Renal cortical epithelial cell (primary cell): ENCODE measurements around the gene CCL21. TPM values are rescaled to one million over a fixed set of nuclear protein-coding genes. Genes with fewer than 3 reads are reported as not detected.

Source experiments
- DNase-seq: peaks from one replicate; pipeline ENCODE4 v3.0.0-alpha.2; 2011; ENCODE audit warnings: low read depth
- total RNA-seq: library from RNA; depleted of rRNA; stranded (reverse); fragments of >200 nt; gene quantifications from 2 replicates; pipeline ENCODE4 v1.2.3, GENCODE V29; 2014

CCL21 gene
- total RNA-seq, 1 donor from 2014 or later, result not detected

GRCh38 chr9:34674440-34674839 lies 35.5 kb downstream of the CCL21 start:
- no peak for DNase-seq

GRCh38 chr9:34671307-34671706 lies 38.6 kb downstream of the CCL21 start:
- no peak for DNase-seq

GRCh38 chr9:34669809-34670562 lies 40.0 kb downstream of the CCL21 start:
- DNase-seq, result no peak

- DNase-seq, result peak; percentile 88
Observed at GRCh38 chr9:34665381-34666250, 44.3 kb downstream of the CCL21 start.

- no peak for DNase-seq
Observed at GRCh38 chr9:34665067-34665380, 44.9 kb downstream of the CCL21 start.

- DNase-seq, result peak; percentile 74
Observed at GRCh38 chr9:34664281-34665066, 45.5 kb downstream of the CCL21 start.

GRCh38 chr9:34663303-34663605 lies 46.7 kb downstream of the CCL21 start:
- no peak for DNase-seq

GRCh38 chr9:34662526-34663302 lies 47.2 kb downstream of the CCL21 start, which contains the start of gene CCL27:
Gene CCL27 (minus strand): TSS chr9:34662657. CDS start chr9:34662633, 24 bp downstream.
- DNase-seq, result no peak

- DNase-seq, result peak; percentile 52
Observed at GRCh38 chr9:34659592-34660253, 50.2 kb downstream of the CCL21 start.

Other genes with a start within 250 kb of the CCL21 start
- 0.30 TPM in 1 of 2 replicates, not detected in the other for gene ENHO, start 187.1 kb downstream of the CCL21 start, total RNA-seq
- not detected in 2 replicates for gene CNTFR, start 120.4 kb downstream of the CCL21 start, total RNA-seq
- 14.9 and 16.1 TPM in 2 replicates for gene RPP25L, start 98.0 kb downstream of the CCL21 start, total RNA-seq
- 50.4 and 79.3 TPM in 2 replicates for gene DCTN3, start 89.6 kb downstream of the CCL21 start, total RNA-seq
- gene ARID3C, start 81.1 kb downstream of the CCL21 start, total RNA-seq, result not detected in 2 replicates
- 36.8 and 56.1 TPM in 2 replicates for gene SIGMAR1, start 72.3 kb downstream of the CCL21 start, total RNA-seq
- gene GALT, start 63.5 kb downstream of the CCL21 start, total RNA-seq, result 24.7 and 30.2 TPM in 2 replicates
- gene IL11RA, start 58.0 kb downstream of the CCL21 start, total RNA-seq, result 4.2 and 4.5 TPM in 2 replicates
- not detected in 2 replicates for gene CCL27, start 47.5 kb downstream of the CCL21 start, total RNA-seq
- not detected in 2 replicates for gene CCL19, start 18.9 kb downstream of the CCL21 start, total RNA-seq
- under 0.01 TPM in 1 of 2 replicates, not detected in the other for gene PHF24, start 248.1 kb upstream of the CCL21 start, total RNA-seq